HepG2 (cell line): ENCODE data around the gene TRIM69.

Experiments
- HCFC1 ChIP-seq: fragments of 150-350 bp; IDR thresholded peaks from 2 replicates; pipeline ENCODE4 v1.6.1; 2014; ENCODE audit warnings: low read depth, low read length
- RAD21 ChIP-seq: fragments of 450-650 bp; formaldehyde crosslinking; IDR thresholded peaks from 2 replicates; pipeline ENCODE4 v1.5.0; 2020; ENCODE audit warnings: mild to moderate bottlenecking
- TBL1XR1 ChIP-seq: fragments of 150-350 bp; IDR thresholded peaks from 2 replicates; pipeline ENCODE4 v1.6.1; 2014; ENCODE audit warnings: borderline replicate concordance, low read length; ENCODE audit not compliant: partially characterized antibody
- ZNF570 ChIP-seq: sonication (generic); formaldehyde crosslinking; IDR thresholded peaks from 2 replicates; pipeline ENCODE4 v1.4.0; 2020; ENCODE audit warnings: mild to moderate bottlenecking, missing genetic modification reagents, borderline replicate concordance
- TF ChIP-seq, protein P1 (sequence below): sonication (generic); formaldehyde crosslinking; IDR thresholded peaks from 2 replicates; pipeline ENCODE4 v1.5.0; 2020; ENCODE audit warnings: mild to moderate bottlenecking, missing genetic modification reagents, moderate library complexity

DNA sequence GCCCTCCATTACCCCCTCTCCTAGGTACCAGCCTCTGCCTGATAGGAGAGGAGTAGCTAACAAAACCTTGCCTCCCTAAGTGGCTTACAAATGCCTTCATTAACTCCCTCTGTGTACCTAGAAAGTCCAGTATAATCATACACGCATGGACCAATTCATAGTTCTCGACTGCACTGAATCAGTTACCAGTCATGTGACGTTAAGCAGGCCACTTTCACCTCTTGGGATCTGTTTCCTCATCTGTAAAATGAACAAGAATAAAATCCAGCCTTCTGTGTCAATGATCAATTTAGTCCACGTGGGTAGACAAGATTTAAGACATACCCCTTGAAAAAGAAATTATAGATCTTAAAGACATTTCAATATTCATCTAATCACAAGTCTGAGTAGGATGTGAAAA, 72.2 kb downstream of the TRIM69 start:
- TF ChIP-seq HCFC1: no peak
- no peak for TF ChIP-seq TBL1XR1
- TF ChIP-seq RAD21: no peak
- TF ChIP-seq, protein P1, sequence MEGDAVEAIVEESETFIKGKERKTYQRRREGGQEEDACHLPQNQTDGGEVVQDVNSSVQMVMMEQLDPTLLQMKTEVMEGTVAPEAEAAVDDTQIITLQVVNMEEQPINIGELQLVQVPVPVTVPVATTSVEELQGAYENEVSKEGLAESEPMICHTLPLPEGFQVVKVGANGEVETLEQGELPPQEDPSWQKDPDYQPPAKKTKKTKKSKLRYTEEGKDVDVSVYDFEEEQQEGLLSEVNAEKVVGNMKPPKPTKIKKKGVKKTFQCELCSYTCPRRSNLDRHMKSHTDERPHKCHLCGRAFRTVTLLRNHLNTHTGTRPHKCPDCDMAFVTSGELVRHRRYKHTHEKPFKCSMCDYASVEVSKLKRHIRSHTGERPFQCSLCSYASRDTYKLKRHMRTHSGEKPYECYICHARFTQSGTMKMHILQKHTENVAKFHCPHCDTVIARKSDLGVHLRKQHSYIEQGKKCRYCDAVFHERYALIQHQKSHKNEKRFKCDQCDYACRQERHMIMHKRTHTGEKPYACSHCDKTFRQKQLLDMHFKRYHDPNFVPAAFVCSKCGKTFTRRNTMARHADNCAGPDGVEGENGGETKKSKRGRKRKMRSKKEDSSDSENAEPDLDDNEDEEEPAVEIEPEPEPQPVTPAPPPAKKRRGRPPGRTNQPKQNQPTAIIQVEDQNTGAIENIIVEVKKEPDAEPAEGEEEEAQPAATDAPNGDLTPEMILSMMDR (CRISPR knock-in tag): no peak
- no peak for TF ChIP-seq ZNF570 (CRISPR knock-in tag)
